Astrocyte (in vitro differentiated cells and primary cell): ENCODE measurements around the gene IL34. TPM values are rescaled to one million over a fixed set of nuclear protein-coding genes. Genes with fewer than 3 reads are reported as not detected.

Source experiments
- DNase-seq: peaks from one replicate; pipeline ENCODE4 v3.0.0-alpha.2; 2010; ENCODE audit warnings: low read depth
- FAIRE-seq: peaks from 2 replicates; lab custom pipeline; 2011; peaks lifted over from hg19 to GRCh38; lab: Jason Lieb, UNC
- H2AFZ ChIP-seq: 2 replicates; pipeline ENCODE4 v1.6.0; 2012; ENCODE audit warnings: low read depth, low read length, inconsistent platforms
- H3K27ac ChIP-seq: 2 replicates; pipeline ENCODE4 v1.5.1; 2011; ENCODE audit warnings: low read depth, low read length, inconsistent platforms
- H3K27me3 ChIP-seq: 2 replicates; pipeline ENCODE4 v1.6.0; 2011; ENCODE audit warnings: low read length, inconsistent platforms; ENCODE audit not compliant: insufficient read depth
- H3K36me3 ChIP-seq: 2 replicates; pipeline ENCODE4 v1.5.1; 2011; ENCODE audit warnings: low read length, inconsistent platforms; ENCODE audit not compliant: insufficient read depth
- H3K4me1 ChIP-seq: 2 replicates; pipeline ENCODE4 v1.5.1; 2011; ENCODE audit warnings: low read length, inconsistent platforms; ENCODE audit not compliant: insufficient read depth
- H3K4me2 ChIP-seq: 2 replicates; pipeline ENCODE4 v1.6.0; 2012; ENCODE audit warnings: low read length, inconsistent platforms
- H3K4me3 ChIP-seq: 2 replicates; pipeline ENCODE4 v1.5.1; 2011; ENCODE audit warnings: low read depth, mild to moderate bottlenecking, low read length, inconsistent platforms; ENCODE audit not compliant: insufficient read depth
- H3K79me2 ChIP-seq: 2 replicates; pipeline ENCODE4 v1.6.0; 2012; ENCODE audit warnings: mild to moderate bottlenecking, low read length, inconsistent platforms; ENCODE audit not compliant: insufficient read depth
- H3K9ac ChIP-seq: 2 replicates; pipeline ENCODE4 v1.6.0; 2012; ENCODE audit warnings: mild to moderate bottlenecking, low read length, inconsistent platforms
- H3K9me3 ChIP-seq: 2 replicates; pipeline ENCODE4 v1.5.1; 2012; ENCODE audit warnings: low read depth, mild to moderate bottlenecking, low read length, inconsistent platforms; ENCODE audit not compliant: insufficient read depth
- H4K20me1 ChIP-seq: 2 replicates; pipeline ENCODE4 v1.6.0; 2012; ENCODE audit warnings: low read length, inconsistent platforms; ENCODE audit not compliant: insufficient read depth
- H3K27ac Mint-ChIP-seq: one replicate; pipeline ENCODE4 v1.8.0; 2021; ENCODE audit warnings: mild to moderate bottlenecking, mixed read lengths; ENCODE audit not compliant: unreplicated experiment
- H3K27me3 Mint-ChIP-seq: one replicate; pipeline ENCODE4 v1.8.0; 2021; ENCODE audit warnings: low read depth, mixed read lengths; ENCODE audit not compliant: unreplicated experiment
- H3K36me3 Mint-ChIP-seq: one replicate; pipeline ENCODE4 v1.8.0; 2021; ENCODE audit warnings: low read depth, mixed read lengths; ENCODE audit not compliant: unreplicated experiment
- H3K4me1 Mint-ChIP-seq: one replicate; pipeline ENCODE4 v1.8.0; 2021; ENCODE audit warnings: low read depth, mixed read lengths; ENCODE audit not compliant: unreplicated experiment
- H3K4me3 Mint-ChIP-seq: one replicate; pipeline ENCODE4 v1.8.0; 2021; ENCODE audit warnings: mild to moderate bottlenecking, moderate library complexity, mixed read lengths; ENCODE audit not compliant: unreplicated experiment
- H3K9me3 Mint-ChIP-seq: one replicate; pipeline ENCODE4 v1.8.0; 2021; ENCODE audit warnings: mild to moderate bottlenecking, mixed read lengths; ENCODE audit not compliant: unreplicated experiment
- EZH2 ChIP-seq: IDR thresholded peaks from 2 replicates; pipeline ENCODE4 v1.6.1; 2012; ENCODE audit warnings: mild to moderate bottlenecking, low read length, inconsistent platforms; ENCODE audit not compliant: insufficient read depth
- total RNA-seq: library from RNA; stranded (reverse); gene quantifications from 2 replicates; pipeline ENCODE4 v1.2.1, GENCODE V29; 2021
- TF ChIP-seq, protein P1 (sequence below): IDR thresholded peaks from 2 replicates; pipeline ENCODE4 v1.5.1; 2011; ENCODE audit warnings: low read depth, mild to moderate bottlenecking, inconsistent platforms, low read length, moderate library complexity; ENCODE audit not compliant: insufficient read depth

The IL34 gene
- total RNA-seq, 1 donor from 2014 or later, result 0.34 TPM

DNA sequence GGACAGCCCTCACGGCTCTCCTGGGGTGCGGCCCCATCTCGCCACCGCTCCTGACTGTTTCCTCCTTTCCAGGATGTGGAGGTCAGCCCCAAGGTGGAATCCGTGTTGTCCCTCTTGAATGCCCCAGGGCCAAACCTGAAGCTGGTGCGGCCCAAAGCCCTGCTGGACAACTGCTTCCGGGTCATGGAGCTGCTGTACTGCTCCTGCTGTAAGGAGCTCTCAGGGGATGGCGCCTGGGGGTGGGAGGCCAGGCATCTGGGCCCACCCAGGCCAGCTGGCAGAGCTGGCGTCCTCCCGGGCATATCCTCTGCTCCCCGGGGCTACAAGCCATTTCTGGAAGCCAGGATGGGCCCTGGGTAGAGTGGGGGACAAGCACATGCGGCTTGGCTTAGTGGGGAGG, 13.2 kb downstream of the IL34 start:
- no peak overlapping the region for H3K4me3 Mint-ChIP-seq
- H3K79me2 ChIP-seq, result no peaks in the 10 kb centered on the region
- H3K27me3 Mint-ChIP-seq, result peaks cover 7% of the 10 kb centered on the region
- TF ChIP-seq, protein P1, sequence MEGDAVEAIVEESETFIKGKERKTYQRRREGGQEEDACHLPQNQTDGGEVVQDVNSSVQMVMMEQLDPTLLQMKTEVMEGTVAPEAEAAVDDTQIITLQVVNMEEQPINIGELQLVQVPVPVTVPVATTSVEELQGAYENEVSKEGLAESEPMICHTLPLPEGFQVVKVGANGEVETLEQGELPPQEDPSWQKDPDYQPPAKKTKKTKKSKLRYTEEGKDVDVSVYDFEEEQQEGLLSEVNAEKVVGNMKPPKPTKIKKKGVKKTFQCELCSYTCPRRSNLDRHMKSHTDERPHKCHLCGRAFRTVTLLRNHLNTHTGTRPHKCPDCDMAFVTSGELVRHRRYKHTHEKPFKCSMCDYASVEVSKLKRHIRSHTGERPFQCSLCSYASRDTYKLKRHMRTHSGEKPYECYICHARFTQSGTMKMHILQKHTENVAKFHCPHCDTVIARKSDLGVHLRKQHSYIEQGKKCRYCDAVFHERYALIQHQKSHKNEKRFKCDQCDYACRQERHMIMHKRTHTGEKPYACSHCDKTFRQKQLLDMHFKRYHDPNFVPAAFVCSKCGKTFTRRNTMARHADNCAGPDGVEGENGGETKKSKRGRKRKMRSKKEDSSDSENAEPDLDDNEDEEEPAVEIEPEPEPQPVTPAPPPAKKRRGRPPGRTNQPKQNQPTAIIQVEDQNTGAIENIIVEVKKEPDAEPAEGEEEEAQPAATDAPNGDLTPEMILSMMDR, result no peak
- TF ChIP-seq EZH2, result no peak
- peaks cover 4% of the 10 kb centered on the region for H3K4me1 ChIP-seq
- no peak overlapping the region for H3K27ac ChIP-seq
- H3K4me1 Mint-ChIP-seq, result peaks cover 2% of the 10 kb centered on the region
- H2AFZ ChIP-seq, result no peak overlapping the region
- H3K4me2 ChIP-seq, result no peak overlapping the region
- no peaks in the 10 kb centered on the region for H3K9me3 Mint-ChIP-seq
- no peaks in the 10 kb centered on the region for H3K36me3 ChIP-seq
- no peaks in the 10 kb centered on the region for H3K27me3 ChIP-seq
- H3K27ac Mint-ChIP-seq, result no peak overlapping the region
- FAIRE-seq (no peak), DNase-seq (no peak)
- no peak overlapping the region for H3K4me3 ChIP-seq
- H3K9ac ChIP-seq, result no peak overlapping the region
- H4K20me1 ChIP-seq, result peaks cover 13% of the 10 kb centered on the region
- H3K36me3 Mint-ChIP-seq, result no peaks in the 10 kb centered on the region
- H3K9me3 ChIP-seq, result no peaks in the 10 kb centered on the region

GRCh38 chr16:70659953-70660671, 13.8 kb downstream of the IL34 start:
- DNase-seq (no peak), FAIRE-seq (no peak)
- H3K36me3 Mint-ChIP-seq, result no peaks in the 10 kb centered on the region
- H3K9me3 Mint-ChIP-seq, result no peaks in the 10 kb centered on the region
- no peak overlapping the region for H3K4me3 Mint-ChIP-seq
- H3K27ac Mint-ChIP-seq, result no peak overlapping the region
- Histone ChIP-seq H3K27ac (no peak overlapping the region), H3K27me3 (no peaks in the 10 kb centered on the region), H3K79me2 (no peaks in the 10 kb centered on the region), H2AFZ (no peak overlapping the region), H3K36me3 (no peaks in the 10 kb centered on the region), H3K9ac (no peak overlapping the region), H3K9me3 (no peaks in the 10 kb centered on the region), H3K4me3 (no peak overlapping the region), H3K4me2 (no peak overlapping the region), H3K4me1 (peaks cover 4% of the 10 kb centered on the region), H4K20me1 (peaks cover 13% of the 10 kb centered on the region)
- H3K27me3 Mint-ChIP-seq, result peaks cover 7% of the 10 kb centered on the region
- peaks cover 2% of the 10 kb centered on the region for H3K4me1 Mint-ChIP-seq
- no peak for TF ChIP-seq EZH2
- TF ChIP-seq, protein P1, result no peak

DNA sequence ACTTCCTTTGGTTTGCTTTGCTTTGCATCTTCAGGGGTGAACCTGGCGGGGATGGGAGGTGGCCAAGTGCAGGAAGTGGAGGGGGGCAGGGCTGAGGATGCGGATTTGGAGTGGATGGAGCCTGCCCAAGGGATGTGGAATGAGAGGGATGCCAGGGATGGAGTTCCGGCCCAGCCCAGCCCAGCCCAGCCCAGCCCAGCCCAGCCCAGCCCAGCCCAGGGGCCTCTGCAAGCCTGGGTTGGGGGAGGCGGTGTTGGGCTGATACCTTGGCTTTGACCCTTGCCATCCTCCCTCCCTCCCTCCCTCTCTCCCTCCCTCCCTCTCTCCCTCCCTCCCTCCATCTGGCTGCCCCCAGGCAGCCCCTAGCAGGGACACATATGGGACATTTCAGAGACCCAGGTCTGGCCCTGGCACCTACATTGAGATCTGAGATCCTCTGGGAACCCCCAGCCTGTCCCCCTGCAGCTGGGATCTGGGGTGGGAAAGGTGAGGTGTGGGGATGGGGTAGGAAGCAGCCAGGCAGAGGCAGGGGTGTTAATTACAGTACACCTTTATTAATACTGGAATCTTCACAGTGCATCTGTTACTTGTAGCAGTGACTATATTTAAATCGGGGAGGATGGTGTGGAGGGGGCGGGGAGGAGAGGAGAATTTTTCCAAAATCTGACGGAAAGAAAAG, 14.5 kb downstream of the IL34 start:
- no peaks in the 10 kb centered on the region for H3K36me3 ChIP-seq
- DNase-seq (no peak), FAIRE-seq (no peak)
- Mint-ChIP-seq H3K27me3 (peaks cover 7% of the 10 kb centered on the region), H3K27ac (no peak overlapping the region), H3K9me3 (no peaks in the 10 kb centered on the region), H3K36me3 (no peaks in the 10 kb centered on the region), H3K4me1 (peaks cover 2% of the 10 kb centered on the region), H3K4me3 (no peak overlapping the region)
- H3K4me2 ChIP-seq, result no peak overlapping the region
- H4K20me1 ChIP-seq, result peaks cover 14% of the 10 kb centered on the region
- H3K9me3 ChIP-seq, result no peaks in the 10 kb centered on the region
- no peak overlapping the region for H3K27ac ChIP-seq
- H3K4me1 ChIP-seq, result peaks cover 4% of the 10 kb centered on the region
- no peaks in the 10 kb centered on the region for H3K79me2 ChIP-seq
- no peaks in the 10 kb centered on the region for H3K27me3 ChIP-seq
- TF ChIP-seq, protein P1, result no peak
- no peak for TF ChIP-seq EZH2
- H3K9ac ChIP-seq, result no peak overlapping the region
- H2AFZ ChIP-seq, result no peak overlapping the region
- no peak overlapping the region for H3K4me3 ChIP-seq
